Measurements from ENCODE around the gene PODNL1. TPM values are rescaled to one million over a fixed set of nuclear protein-coding genes. Genes with fewer than 3 reads are reported as not detected.

Gene PODNL1
- total RNA-seq, 5 donors from 2014 or later (not counting 1 experiment from before 2014, with no cell fraction given) = 0.09 TPM; not detected in 4

GRCh38 chr19:13981467-13981866 lies 43.2 kb upstream of the PODNL1 start:
- ChIA-PET CTCF (interaction anchor here in 1 of 2 donors (0.6 kb wide), 1 partner anchor 83 kb away, joined by 5 read pairs; no protein-coding TSS in a partner anchor), POLR2A (no interaction called here)
- H3K27ac ChIP-seq (ENCODE audit: low read length) = no peak overlapping the region
- ATAC-seq (replicated peaks in 1 of 4) (no peak), DNase-seq (no peak)
- peaks cover 55 to 75% of the 10 kb centered on the region in 2 experiments for H3K4me1 ChIP-seq (ENCODE audit: control insufficient read depth in 1 of 2, extremely low read depth in 1 of 2, insufficient read depth in 2 of 2, low read length in 2 of 2)
- Mint-ChIP-seq H3K27me3 (no peaks in the 10 kb centered on the region), H3K9me3 (no peaks in the 10 kb centered on the region), H3K4me3 (peak overlapping the region in 1 of 3 donors; percentile 29), H3K36me3 (peaks cover 1% of the 10 kb centered on the region), H3K4me1 (peaks cover 24 to 60% (median 60%) of the 10 kb centered on the region in 3 donors), H3K27ac (peak overlapping the region; percentile 43 to 90)
- WGBS (ENCODE audit: insufficient coverage) = 78% methylated on average over 8 of the region's 9 CpGs
- no peaks in the 10 kb centered on the region for H3K27me3 ChIP-seq (replicated peaks in 1 of 2; ENCODE audit: control insufficient read depth in 2 of 2, extremely low read depth in 1 of 2, insufficient read depth in 2 of 2, low read length in 1 of 2)
- H3K4me3 ChIP-seq (ENCODE audit: control insufficient read depth in 1 of 2, extremely low read depth in 1 of 2, low read length in 1 of 2) = no peak overlapping the region
- H3K9me3 ChIP-seq = no peaks in the 10 kb centered on the region
- H3K36me3 ChIP-seq (ENCODE audit: control insufficient read depth in 2 of 2, extremely low read depth in 1 of 2, insufficient read depth in 1 of 2, low read length in 1 of 2) = peaks cover 5 to 11% of the 10 kb centered on the region in 2 donors

DNA sequence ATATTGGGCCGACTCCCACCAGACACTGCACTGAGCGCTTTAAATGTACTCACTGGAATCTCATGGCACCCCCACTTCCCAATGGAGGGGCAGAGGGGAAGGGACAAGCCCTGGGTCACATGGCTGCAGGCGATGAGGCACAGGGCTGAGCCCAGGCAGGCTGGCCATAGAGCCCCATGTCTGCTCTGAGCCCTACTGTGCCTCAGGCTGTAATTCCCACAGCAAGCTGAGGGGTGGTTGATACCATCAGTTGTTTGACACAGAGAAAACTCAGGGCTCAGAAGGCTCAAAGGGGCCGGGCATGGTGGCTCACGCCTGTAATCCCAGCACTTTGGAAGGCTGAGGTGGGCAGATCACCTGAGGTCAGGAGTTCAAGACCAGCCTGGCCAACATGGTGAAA lies 42.8 kb upstream of the PODNL1 start:
- peaks cover 4% of the 10 kb centered on the region for H3K36me3 Mint-ChIP-seq
- Histone ChIP-seq H3K27ac (ENCODE audit: low read length) (no peak overlapping the region), H3K4me1 (ENCODE audit: control insufficient read depth in 1 of 2, extremely low read depth in 1 of 2, insufficient read depth in 2 of 2, low read length in 2 of 2) (peaks cover 51 to 71% of the 10 kb centered on the region in 2 experiments), H3K27me3 (replicated peaks in 1 of 2; ENCODE audit: control insufficient read depth in 2 of 2, extremely low read depth in 1 of 2, insufficient read depth in 2 of 2, low read length in 1 of 2) (no peaks in the 10 kb centered on the region), H3K9me3 (no peaks in the 10 kb centered on the region), H3K36me3 (ENCODE audit: control insufficient read depth in 2 of 2, extremely low read depth in 1 of 2, insufficient read depth in 1 of 2, low read length in 1 of 2) (peaks cover 5 to 11% of the 10 kb centered on the region in 2 donors), H3K4me3 (ENCODE audit: control insufficient read depth in 1 of 2, extremely low read depth in 1 of 2, low read length in 1 of 2) (no peak overlapping the region)
- DNase-seq (no peak), ATAC-seq (replicated peaks in 1 of 4) (no peak)
- ChIA-PET POLR2A (no interaction called here), CTCF (no interaction called here)
- peaks cover 24 to 55% (median 55%) of the 10 kb centered on the region in 3 donors for H3K4me1 Mint-ChIP-seq
- H3K27me3 Mint-ChIP-seq = no peaks in the 10 kb centered on the region
- H3K27ac Mint-ChIP-seq = peak overlapping the region in 1 of 2 donors; percentile 90
- WGBS (ENCODE audit: insufficient coverage) = 100% methylated on average over 2 of the region's 5 CpGs
- H3K9me3 Mint-ChIP-seq = no peaks in the 10 kb centered on the region
- peak overlapping the region in 1 of 3 donors; percentile 29 for H3K4me3 Mint-ChIP-seq

- Histone ChIP-seq H3K36me3 (ENCODE audit: control insufficient read depth in 2 of 2, extremely low read depth in 1 of 2, insufficient read depth in 1 of 2, low read length in 1 of 2) (peaks cover 7 to 13% of the 10 kb centered on the region in 2 donors), H3K9me3 (no peaks in the 10 kb centered on the region), H3K27me3 (replicated peaks in 1 of 2; ENCODE audit: control insufficient read depth in 2 of 2, extremely low read depth in 1 of 2, insufficient read depth in 2 of 2, low read length in 1 of 2) (no peaks in the 10 kb centered on the region), H3K4me1 (ENCODE audit: control insufficient read depth in 1 of 2, extremely low read depth in 1 of 2, insufficient read depth in 2 of 2, low read length in 2 of 2) (peaks cover 44 to 64% of the 10 kb centered on the region in 2 experiments), H3K27ac (ENCODE audit: low read length) (no peak overlapping the region), H3K4me3 (ENCODE audit: control insufficient read depth in 1 of 2, extremely low read depth in 1 of 2, low read length in 1 of 2) (no peak overlapping the region)
- DNase-seq = no peak
- Mint-ChIP-seq H3K4me3 (no peak overlapping the region), H3K27me3 (no peaks in the 10 kb centered on the region), H3K9me3 (no peaks in the 10 kb centered on the region), H3K4me1 (peaks cover 25 to 52% (median 48%) of the 10 kb centered on the region in 3 donors), H3K36me3 (peaks cover 10% of the 10 kb centered on the region), H3K27ac (no peak overlapping the region)
- POLR2A ChIA-PET = no interaction called here
- WGBS (ENCODE audit: insufficient coverage) = 95% methylated on average over 11 of the region's 15 CpGs
- no peak for ATAC-seq (replicated peaks in 1 of 4)
- CTCF ChIA-PET = no interaction called here
Measured at GRCh38 chr19:13980340-13980739, 42.1 kb upstream of the PODNL1 start.

DNA sequence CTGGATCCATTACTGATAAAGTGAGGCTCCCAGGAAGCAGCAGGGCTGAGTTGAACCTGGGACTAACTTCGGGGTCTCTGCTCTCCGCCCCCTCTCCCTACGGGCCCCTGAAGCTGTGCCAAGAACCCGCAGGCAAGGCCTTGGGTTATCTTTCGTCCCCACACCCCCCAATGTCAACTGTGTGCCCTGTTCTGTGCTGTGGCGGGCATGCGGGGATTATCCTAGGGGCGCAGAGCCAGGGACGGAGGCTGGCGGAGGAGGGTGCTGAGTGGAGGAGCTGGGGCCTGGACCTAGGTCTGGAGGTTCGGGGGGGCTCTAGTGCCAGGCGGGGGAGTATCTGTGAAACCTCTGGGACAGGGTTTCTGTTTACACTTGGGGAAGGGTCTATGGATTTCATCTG lies 41.5 kb upstream of the PODNL1 start:
- Mint-ChIP-seq H3K27me3 (no peaks in the 10 kb centered on the region), H3K27ac (peak overlapping the region in 1 of 2 donors; percentile 73), H3K4me3 (peak overlapping the region in 2 of 3 donors; percentile 6 to 57), H3K36me3 (peaks cover 14% of the 10 kb centered on the region), H3K9me3 (no peaks in the 10 kb centered on the region), H3K4me1 (peaks cover 18 to 45% (median 42%) of the 10 kb centered on the region in 3 donors)
- H3K27ac ChIP-seq (ENCODE audit: low read length) = no peak overlapping the region
- H3K36me3 ChIP-seq (ENCODE audit: control insufficient read depth in 2 of 2, extremely low read depth in 1 of 2, insufficient read depth in 1 of 2, low read length in 1 of 2) = peaks cover 7 to 13% of the 10 kb centered on the region in 2 donors
- H3K9me3 ChIP-seq = no peaks in the 10 kb centered on the region
- ChIA-PET CTCF (no interaction called here), POLR2A (no interaction called here)
- ATAC-seq (replicated peaks in 1 of 4) (no peak), DNase-seq (no peak)
- H3K4me1 ChIP-seq (ENCODE audit: control insufficient read depth in 1 of 2, extremely low read depth in 1 of 2, insufficient read depth in 2 of 2, low read length in 2 of 2) = peaks cover 38 to 57% of the 10 kb centered on the region in 2 experiments
- peak overlapping the region in 1 of 2 donors; percentile 27 for H3K4me3 ChIP-seq (ENCODE audit: control insufficient read depth in 1 of 2, extremely low read depth in 1 of 2, low read length in 1 of 2)
- H3K27me3 ChIP-seq (replicated peaks in 1 of 2; ENCODE audit: control insufficient read depth in 2 of 2, extremely low read depth in 1 of 2, insufficient read depth in 2 of 2, low read length in 1 of 2) = no peaks in the 10 kb centered on the region
- WGBS (ENCODE audit: insufficient coverage) = 77% methylated on average over 5 of the region's 12 CpGs

- Mint-ChIP-seq H3K9me3 (no peaks in the 10 kb centered on the region), H3K4me1 (peaks cover 18 to 44% (median 42%) of the 10 kb centered on the region in 3 donors), H3K4me3 (peak overlapping the region in 2 of 3 donors; percentile 9 to 57), H3K27me3 (no peaks in the 10 kb centered on the region), H3K36me3 (peaks cover 17% of the 10 kb centered on the region), H3K27ac (peak overlapping the region in 1 of 2 donors; percentile 73)
- ATAC-seq (replicated peaks in 1 of 4) (no peak), DNase-seq (no peak)
- H3K27ac ChIP-seq (ENCODE audit: low read length) = peak overlapping the region; percentile 53
- CTCF ChIA-PET = no interaction called here
- WGBS (ENCODE audit: insufficient coverage) = 60% methylated on average over 5 of the region's 12 CpGs
- POLR2A ChIA-PET = no interaction called here
- H3K4me1 ChIP-seq (ENCODE audit: control insufficient read depth in 1 of 2, extremely low read depth in 1 of 2, insufficient read depth in 2 of 2, low read length in 2 of 2) = peaks cover 33 to 56% of the 10 kb centered on the region in 2 experiments
- peak overlapping the region in 1 of 2 donors; percentile 56 for H3K4me3 ChIP-seq (ENCODE audit: control insufficient read depth in 1 of 2, extremely low read depth in 1 of 2, low read length in 1 of 2)
- H3K27me3 ChIP-seq (replicated peaks in 1 of 2; ENCODE audit: control insufficient read depth in 2 of 2, extremely low read depth in 1 of 2, insufficient read depth in 2 of 2, low read length in 1 of 2) = no peaks in the 10 kb centered on the region
- H3K9me3 ChIP-seq = no peaks in the 10 kb centered on the region
- H3K36me3 ChIP-seq (ENCODE audit: control insufficient read depth in 2 of 2, extremely low read depth in 1 of 2, insufficient read depth in 1 of 2, low read length in 1 of 2) = peaks cover 7 to 13% of the 10 kb centered on the region in 2 donors
Measured at GRCh38 chr19:13979244-13979615, 41.0 kb upstream of the PODNL1 start.

DNA sequence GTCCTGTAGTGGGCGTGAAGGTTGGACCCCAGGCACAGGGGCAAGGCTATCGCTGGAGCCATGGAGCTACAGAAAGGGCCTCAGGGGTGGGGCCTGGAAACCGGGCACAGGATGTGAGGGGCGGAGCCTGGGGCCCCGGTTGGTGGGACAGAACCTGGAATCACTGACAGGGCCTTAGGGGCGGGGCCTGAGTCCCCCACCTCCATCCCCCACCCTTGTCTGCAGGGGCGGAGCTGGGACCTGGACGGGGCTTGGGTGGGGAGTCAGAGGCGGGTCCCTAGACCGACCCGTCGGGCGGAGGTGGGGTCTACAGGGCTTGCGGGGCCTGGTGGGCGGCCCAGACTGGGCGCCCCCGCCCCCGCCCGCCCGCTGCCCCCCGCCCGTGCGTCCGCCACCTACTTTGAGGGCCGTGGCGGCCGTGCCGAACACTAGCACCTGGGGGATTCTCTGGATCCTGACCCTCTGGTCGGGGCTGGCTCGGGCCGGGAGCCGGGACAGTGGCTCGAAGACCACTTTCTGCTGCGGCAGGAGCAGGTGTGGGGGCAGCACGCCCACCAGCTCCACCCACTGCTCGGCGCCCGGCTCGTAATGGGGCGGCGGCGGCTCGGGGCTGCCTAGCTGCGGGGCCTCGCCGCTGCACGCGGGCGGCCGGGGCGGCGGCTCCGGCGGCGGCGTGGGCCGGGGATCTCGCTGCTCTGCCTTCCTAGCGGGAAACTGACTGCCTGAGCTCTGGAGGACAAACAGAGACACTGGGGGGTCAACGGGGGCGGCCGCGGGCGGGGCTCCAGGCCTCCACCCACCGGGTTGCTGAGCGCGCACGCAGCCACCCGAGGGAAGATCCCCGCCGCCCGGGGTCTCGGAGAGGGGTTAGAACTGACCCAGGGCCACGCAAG lies 40.4 kb upstream of the PODNL1 start:
- Histone ChIP-seq H3K27ac (ENCODE audit: low read length) (peak overlapping the region; percentile 53), H3K27me3 (replicated peaks in 1 of 2; ENCODE audit: control insufficient read depth in 2 of 2, extremely low read depth in 1 of 2, insufficient read depth in 2 of 2, low read length in 1 of 2) (no peaks in the 10 kb centered on the region), H3K4me3 (ENCODE audit: control insufficient read depth in 1 of 2, extremely low read depth in 1 of 2, low read length in 1 of 2) (peak overlapping the region in 1 of 2 donors; percentile 56), H3K9me3 (no peaks in the 10 kb centered on the region), H3K36me3 (ENCODE audit: control insufficient read depth in 2 of 2, extremely low read depth in 1 of 2, insufficient read depth in 1 of 2, low read length in 1 of 2) (peaks cover 7 to 17% of the 10 kb centered on the region in 2 donors), H3K4me1 (ENCODE audit: control insufficient read depth in 1 of 2, extremely low read depth in 1 of 2, insufficient read depth in 2 of 2, low read length in 2 of 2) (peaks cover 28 to 57% of the 10 kb centered on the region in 2 experiments)
- peaks cover 22 to 44% (median 43%) of the 10 kb centered on the region in 3 donors for H3K4me1 Mint-ChIP-seq
- ChIA-PET POLR2A (interaction anchor here in 1 of 2 donors (0.9 kb wide), 1 partner anchor 26 kb away, joined by 8 read pairs; no protein-coding TSS in a partner anchor), CTCF (interaction anchor here in 1 of 2 donors (1.0 kb wide), 1 partner anchor 158 kb away, joined by 3 read pairs; the partner anchor contains the start of gene ASF1B)
- ATAC-seq (replicated peaks in 1 of 4) (peak; percentile 28 to 40 (median 33)), DNase-seq (peak in 3 of 35 experiments; percentile 19 to 30 (median 27))
- H3K36me3 Mint-ChIP-seq = peaks cover 21% of the 10 kb centered on the region
- peak overlapping the region in 2 of 3 donors; percentile 31 to 57 for H3K4me3 Mint-ChIP-seq
- H3K27me3 Mint-ChIP-seq = no peaks in the 10 kb centered on the region
- peak overlapping the region in 1 of 2 donors; percentile 79 for H3K27ac Mint-ChIP-seq
- 49% methylated on average over 70 of the region's 74 CpGs for WGBS (ENCODE audit: insufficient coverage)
- no peaks in the 10 kb centered on the region for H3K9me3 Mint-ChIP-seq

Data from T-cell (primary cell).